Right lobe of liver (tissue), 6 donors: ENCODE results near the gene MYO1D. TPM values are rescaled to one million over a fixed set of nuclear protein-coding genes. Genes with fewer than 3 reads are reported as not detected.
A peak's percentile ranks its signal among the peaks of the same experiment; 100 is the strongest.

Source experiments
- ATAC-seq, 4 donors: fragments of 200-7000 bp; cut with Tn5 transposase; one replicate each; pipeline ENCODE4 v1.9.1; 2020; ENCODE audit warnings: mild to moderate bottlenecking in 4 of 4, moderate library complexity in 4 of 4
- DNase-seq, 3 donors: peaks; one replicate each; pipeline ENCODE4 v3.0.0-alpha.2; 2020
- H3K27ac ChIP-seq, 3 donors: fragments of 200-600 bp; one replicate each; pipeline ENCODE4 v1.8.0; 2022
- H3K27me3 ChIP-seq, 2 donors: fragments of 200-600 bp; one replicate each; pipeline ENCODE4 v1.8.0; 2022
- H3K36me3 ChIP-seq, 4 donors: fragments of 200-600 bp; sonication (generic) in 1 of 4; one replicate each; pipeline versions ENCODE4 v1.5.1 to v1.8.0; 2017 to 2022; ENCODE audit warnings: control low read depth in 1 of 4
- H3K4me1 ChIP-seq, 4 donors: fragments of 200-600 bp; sonication (generic) in 1 of 4; one replicate each; pipeline versions ENCODE4 v1.5.1 to v1.8.0; 2017 to 2022; ENCODE audit warnings: control low read depth in 1 of 4
- H3K4me3 ChIP-seq, 3 donors: fragments of 200-600 bp; one replicate each; pipeline ENCODE4 v1.8.0; 2022
- H3K9me3 ChIP-seq, 4 donors: fragments of 200-600 bp; sonication (generic) in 1 of 4; one replicate each; pipeline versions ENCODE4 v1.5.1 to v1.8.0; 2017 to 2022; ENCODE audit warnings: control low read depth in 1 of 4
- CTCF ChIP-seq, 4 donors: fragments of 200-600 bp in 3 of 4; fragments of 450-650 bp in 1 of 4; IDR thresholded peaks; one replicate each; pipeline versions ENCODE4 v1.5.1 to v1.8.0; 2016 to 2022; ENCODE audit warnings: antibody characterized with exemption in 4 of 4, mild to moderate bottlenecking in 2 of 4
- POLR2A ChIP-seq: fragments of 450-650 bp; IDR thresholded peaks from one replicate; pipeline ENCODE4 v1.6.1; 2017; ENCODE audit warnings: antibody characterized with exemption, mild to moderate bottlenecking
- WGBS: methylation state at CpG from one replicate; pipeline ENCODE4 v1.1.6; 2018; ENCODE audit warnings: low coverage, low lambda C conversion rate; ENCODE audit not compliant: insufficient coverage; ENCODE audit errors: missing lambda C conversion rate; 5-methylcytosine and 5-hydroxymethylcytosine counted together
- intact Hi-C, 2 donors: fragments of 100-400 bp; cut with DNase I; formaldehyde crosslinking; loops; one replicate each; pipeline versions ENCODE4 v1.11.2 to v1.14.1; 2022
- total RNA-seq, 6 experiments: library from RNA; depleted of rRNA in 2 of 6; stranded (reverse); fragments of >200 nt in 2 of 6; fragmentation: NEBNext Ultra II Directional in 3 of 6; extraction: Animal tissue kit (Norgen Biotek cat#: 25700) in 3 of 6; gene quantifications; one replicate each; pipeline versions ENCODE4 v1.1.0 to v1.2.4, GENCODE V29; 2016 to 2023
- donor health status: DM: no; HTN: yes; CAD: no.
- donor health status: DM: no; HTN: no; CAD: no.
- donor health status: DM: no; HTN: no; CAD: no.
- donor health status: DM: no; HTN: yes; CAD: no.
- donor health status: DM: no; HTN: yes; CAD: no.

MYO1D gene
- total RNA-seq, 6 experiments from 2014 or later: 17.6 to 25.7 (median 21.0) TPM

GRCh38 chr17:32519228-32520103, 357.5 kb downstream of the MYO1D start:
- ATAC-seq: peak; percentile 62 to 78 (median 66)
- no peaks in the 10 kb centered on the region for H3K27me3 ChIP-seq
- no peak overlapping the region for H3K27ac ChIP-seq
- H3K9me3 ChIP-seq: no peaks in the 10 kb centered on the region
- H3K4me1 ChIP-seq: peaks cover 0 to 10% (median 0%) of the 10 kb centered on the region in 4 donors
- peak in 2 of 3 donors; percentile 48 for DNase-seq
- intact Hi-C loops: no loop called here
- WGBS: 8% methylated on average over 16 of the region's 61 CpGs
- H3K4me3 ChIP-seq: peak overlapping the region; percentile 20 to 42 (median 26)
- no peaks in the 10 kb centered on the region for H3K36me3 ChIP-seq
- no peak for TF ChIP-seq CTCF (IDR thresholded peaks at IDR 0.05)
- TF ChIP-seq POLR2A: no peak

GRCh38 chr17:32518646-32519227, 358.2 kb downstream of the MYO1D start:
- no peaks in the 10 kb centered on the region for H3K27me3 ChIP-seq
- peak overlapping the region in 2 of 3 donors; percentile 20 to 42 for H3K4me3 ChIP-seq
- TF ChIP-seq POLR2A (no peak), CTCF (IDR thresholded peaks at IDR 0.05) (no peak)
- intact Hi-C loops: no loop called here
- WGBS: 55% methylated on average over 2 of the region's 31 CpGs
- no peak overlapping the region for H3K27ac ChIP-seq
- peaks cover 0 to 10% (median 0%) of the 10 kb centered on the region in 4 donors for H3K4me1 ChIP-seq
- H3K9me3 ChIP-seq: no peaks in the 10 kb centered on the region
- ATAC-seq: no peak
- no peak for DNase-seq
- H3K36me3 ChIP-seq: no peaks in the 10 kb centered on the region

- Histone ChIP-seq H3K9me3 (no peaks in the 10 kb centered on the region), H3K27ac (no peak overlapping the region), H3K4me1 (peaks cover 0 to 10% (median 0%) of the 10 kb centered on the region in 4 donors), H3K27me3 (no peaks in the 10 kb centered on the region), H3K36me3 (no peaks in the 10 kb centered on the region), H3K4me3 (no peak overlapping the region)
- WGBS: 97% methylated on average over 5 of the region's 7 CpGs
- intact Hi-C loops: no loop called here
- TF ChIP-seq POLR2A (no peak), CTCF (IDR thresholded peaks at IDR 0.05) (no peak)
- DNase-seq (no peak), ATAC-seq (no peak)
These were observed 358.9 kb downstream of the MYO1D start for GRCh38 chr17:32517982-32518381.

GRCh38 chr17:32516940-32517701, 359.8 kb downstream of the MYO1D start:
- peaks cover 0 to 10% (median 0%) of the 10 kb centered on the region in 4 donors for H3K4me1 ChIP-seq
- WGBS: 81% methylated on average over 11 of the region's 12 CpGs
- ATAC-seq: no peak
- no peak for DNase-seq
- no peaks in the 10 kb centered on the region for H3K36me3 ChIP-seq
- no peak overlapping the region for H3K4me3 ChIP-seq
- H3K27me3 ChIP-seq: no peaks in the 10 kb centered on the region
- TF ChIP-seq POLR2A (no peak), CTCF (IDR thresholded peaks at IDR 0.05) (no peak)
- H3K9me3 ChIP-seq: no peaks in the 10 kb centered on the region
- intact Hi-C loops: no loop called here
- no peak overlapping the region for H3K27ac ChIP-seq
